ENCODE data around the gene SCUBE2. TPM values are rescaled to one million over a fixed set of nuclear protein-coding genes. Genes with fewer than 3 reads are reported as not detected.
A peak's percentile ranks its signal among the peaks of the same experiment; 100 is the strongest.

The SCUBE2 gene
- total and polyA plus RNA-seq, 2 of the 4 experiments (the other 2 are of a cell fraction): 0.43 to 0.72 TPM

- 40% methylated on average over 5 of the region's 9 CpGs; no CpG with 5 or more reads in 1 of the 2 experiments for WGBS, 2 experiments (ENCODE audit: extremely low coverage in 2 of 2, insufficient read length in 1 of 2)
Observed at GRCh38 chr11:9120664-9121468, 29.5 kb upstream of the SCUBE2 start.

More at GRCh38 chr11:9120664-9121468, 29.5 kb upstream of the SCUBE2 start:
- H2BK20ac ChIP-seq (ENCODE audit: low read depth, low read length): no peak overlapping the region
- in situ Hi-C loops (cut with MboI; ENCODE audit: low sequenced_read_pairs) (loop anchor here (25.0 kb wide), 1 partner anchor 884 kb away; no protein-coding TSS in a partner anchor), intact Hi-C loops (cut with micrococcal nuclease) (no loop called here), dilution Hi-C loops (cut with HindIII; ENCODE audit: low sequenced_read_pairs, unreplicated experiment) (no loop called here)
- no peak overlapping the region for H3K23ac ChIP-seq (ENCODE audit: low read depth, low read length)
- H2BK120ac ChIP-seq (ENCODE audit: low read depth, low read length): no peak overlapping the region
- ATAC-seq (ENCODE audit: low read depth) (peak; percentile 48; the same call in 1 of the 2 replicates), DNase-seq (no peak)
- ChIA-PET POLR2A (ENCODE audit: unreplicated experiment) (no interaction called here), CTCF (no interaction called here)
- no peaks in the 10 kb centered on the region for H4K20me1 ChIP-seq (ENCODE audit: insufficient read depth, low read length)
- TF ChIP-seq MAZ (IDR thresholded peaks at IDR 0.05; ENCODE audit: borderline replicate concordance, low read depth, low read length) (no peak), CEBPB (IDR thresholded peaks at IDR 0.05; ENCODE audit: low read depth, low read length) (no peak), BHLHE40 (IDR thresholded peaks at IDR 0.05; ENCODE audit: low read depth, low read length) (no peak), MXI1 (IDR thresholded peaks at IDR 0.05; ENCODE audit: borderline replicate concordance, low read depth, low read length) (no peak), NFE2L2 (IDR thresholded peaks at IDR 0.05; ENCODE audit: low read depth, low read length) (no peak), POLR2A (IDR thresholded peaks at IDR 0.05; ENCODE audit: low read depth, low read length) (no peak), USF2 (IDR thresholded peaks at IDR 0.05; ENCODE audit: low read depth, low read length) (no peak), RCOR1 (IDR thresholded peaks at IDR 0.05; ENCODE audit: insufficient replicate concordance, low read length) (no peak), CTCF (conservative IDR thresholded peaks at IDR 0.05; ENCODE audit: low read depth, low read length) (peak; percentile 22; the same call in 1 of the 2 replicates), SMC3 (IDR thresholded peaks at IDR 0.05; ENCODE audit: low read depth, low read length) (0 out of 2 replicates have a peak, but pooled peaks have one; percentile 11), MAFK (IDR thresholded peaks at IDR 0.05; ENCODE audit: low read depth, low read length) (no peak), RAD21 (IDR thresholded peaks at IDR 0.05; ENCODE audit: low read length) (0 out of 2 replicates have a peak, but pooled peaks have one; percentile 13), RFX5 (IDR thresholded peaks at IDR 0.05; ENCODE audit: low read depth, low read length) (no peak)
- TF ChIP-seq, protein P1, sequence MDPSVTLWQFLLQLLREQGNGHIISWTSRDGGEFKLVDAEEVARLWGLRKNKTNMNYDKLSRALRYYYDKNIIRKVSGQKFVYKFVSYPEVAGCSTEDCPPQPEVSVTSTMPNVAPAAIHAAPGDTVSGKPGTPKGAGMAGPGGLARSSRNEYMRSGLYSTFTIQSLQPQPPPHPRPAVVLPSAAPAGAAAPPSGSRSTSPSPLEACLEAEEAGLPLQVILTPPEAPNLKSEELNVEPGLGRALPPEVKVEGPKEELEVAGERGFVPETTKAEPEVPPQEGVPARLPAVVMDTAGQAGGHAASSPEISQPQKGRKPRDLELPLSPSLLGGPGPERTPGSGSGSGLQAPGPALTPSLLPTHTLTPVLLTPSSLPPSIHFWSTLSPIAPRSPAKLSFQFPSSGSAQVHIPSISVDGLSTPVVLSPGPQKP (IDR thresholded peaks at IDR 0.05; ENCODE audit: borderline replicate concordance, low read depth, low read length): no peak
- H3K4me3 ChIP-seq (ENCODE audit: insufficient read depth, low read depth, low read length): no peak overlapping the region
- no peak overlapping the region for H2BK15ac ChIP-seq (ENCODE audit: low read depth, low read length)
- no TSS peak for BruUV-seq (replicated peaks)
- H3K9me3 ChIP-seq (ENCODE audit: control insufficient read depth, insufficient read depth, low read length): peaks cover 3% of the 10 kb centered on the region; the same call in 1 of the 2 replicates
- no peak overlapping the region for H3K4ac ChIP-seq (ENCODE audit: low read depth, low read length)
- H3K18ac ChIP-seq (ENCODE audit: low read depth, low read length): no peak overlapping the region
- H2BK5ac ChIP-seq (ENCODE audit: low read depth, low read length, poor library complexity, severe bottlenecking): no peak overlapping the region
- H3K56ac ChIP-seq (ENCODE audit: extremely low read depth, insufficient read depth, low read length): no peak overlapping the region
- H4K8ac ChIP-seq (ENCODE audit: low read depth in 2 of 2, low read length in 2 of 2): no peak overlapping the region
- H3K79me1 ChIP-seq (ENCODE audit: low read depth in 1 of 2, low read length in 2 of 2): no peaks in the 10 kb centered on the region
- no peak overlapping the region for H4K5ac ChIP-seq (ENCODE audit: low read depth, low read length)
- H2AK5ac ChIP-seq (ENCODE audit: low read depth, low read length): no peak overlapping the region
- no peak overlapping the region for H3K27ac ChIP-seq (ENCODE audit: insufficient read depth, low read length)
- peak overlapping the region; percentile 28 for H2AK9ac ChIP-seq (replicated peaks; ENCODE audit: low read depth, low read length, poor library complexity)
- peak overlapping the region; percentile 24 for H2AFZ ChIP-seq (replicated peaks; ENCODE audit: low read length, poor library complexity)
- no peak overlapping the region for H3K9ac ChIP-seq (ENCODE audit: low read depth, low read length)
- H3K14ac ChIP-seq (replicated peaks; ENCODE audit: low read depth, low read length): no peak overlapping the region
- no peaks in the 10 kb centered on the region for H3K27me3 ChIP-seq (ENCODE audit: control insufficient read depth, insufficient read depth, low read length)
- no peak overlapping the region for H3K4me2 ChIP-seq (ENCODE audit: low read depth, low read length)
- H3K9me1 ChIP-seq (ENCODE audit: insufficient read depth, low read length): peaks cover 4% of the 10 kb centered on the region; the same call in 1 of the 2 replicates
- peaks cover 2% of the 10 kb centered on the region; the same call in 1 of the 2 replicates for H3K36me3 ChIP-seq (ENCODE audit: control insufficient read depth, insufficient read depth, low read length)
- no peak overlapping the region for H4K91ac ChIP-seq (ENCODE audit: insufficient read depth, low read depth, low read length)
- no peaks in the 10 kb centered on the region for H3K4me1 ChIP-seq (ENCODE audit: control insufficient read depth, insufficient read depth, low read length)

Data from IMR-90 (cell line).